Gastrocnemius medialis (tissue), 4 donors: ENCODE measurements around the gene ENGASE.

Experiments used
- POLR2A ChIP-seq, 2 donors: fragments of 450-650 bp; IDR thresholded peaks; one replicate each; pipeline ENCODE4 v1.6.1; 2017; ENCODE audit warnings: antibody characterized with exemption in 2 of 2, mild to moderate bottlenecking in 2 of 2, moderate library complexity in 2 of 2
- TF ChIP-seq, protein P1 (sequence below), 5 experiments: fragments of 450-650 bp in 3 of 5; fragments of 200-600 bp in 2 of 5; sonication (generic) in 2 of 5; IDR thresholded peaks in 4 of 5; conservative IDR thresholded peaks in 1 of 5; 1 replicate in 4 of 5; 2 replicates in 1 of 5; pipeline ENCODE4 v1.5.1; 2016 to 2019; ENCODE audit warnings: antibody characterized with exemption in 5 of 5, mild to moderate bottlenecking in 3 of 5, moderate library complexity in 3 of 5

DNA sequence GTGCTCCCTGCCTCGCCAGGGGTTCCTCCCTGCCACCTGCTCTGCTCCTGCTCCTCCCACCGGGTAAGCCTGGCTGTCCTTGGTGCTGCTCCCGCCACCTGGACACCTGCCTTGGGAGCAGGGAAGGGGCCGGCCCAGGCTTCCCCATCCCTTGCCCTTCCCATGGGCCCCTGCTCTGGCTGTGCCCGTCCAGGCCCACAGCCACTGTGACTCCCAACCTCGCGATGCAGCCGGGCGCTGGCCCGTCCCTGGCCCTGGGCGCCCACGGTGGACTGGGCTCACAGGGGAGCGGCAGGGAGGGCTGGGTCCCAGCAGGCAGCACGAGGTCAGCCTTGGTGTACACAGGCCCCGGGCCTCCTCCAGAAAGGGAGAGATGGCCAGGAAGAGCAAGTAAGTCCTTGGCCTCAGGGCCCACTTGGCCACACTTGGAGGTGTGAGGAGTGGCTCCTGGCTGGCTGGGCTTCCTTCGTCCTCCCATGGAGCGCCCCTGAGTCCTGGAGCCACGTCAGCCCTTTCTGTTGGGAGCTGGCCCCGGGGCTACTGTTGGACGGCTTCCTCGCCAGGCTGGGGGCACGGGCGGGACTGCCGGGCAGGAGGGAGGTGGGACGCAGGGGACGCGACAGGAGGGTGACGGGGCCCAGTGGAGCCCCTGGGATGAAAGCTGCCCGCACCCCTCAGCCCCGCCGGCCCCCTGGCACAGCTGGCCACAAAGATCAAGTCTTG lies 15.3 kb downstream of the ENGASE start:
- TF ChIP-seq, protein P1, sequence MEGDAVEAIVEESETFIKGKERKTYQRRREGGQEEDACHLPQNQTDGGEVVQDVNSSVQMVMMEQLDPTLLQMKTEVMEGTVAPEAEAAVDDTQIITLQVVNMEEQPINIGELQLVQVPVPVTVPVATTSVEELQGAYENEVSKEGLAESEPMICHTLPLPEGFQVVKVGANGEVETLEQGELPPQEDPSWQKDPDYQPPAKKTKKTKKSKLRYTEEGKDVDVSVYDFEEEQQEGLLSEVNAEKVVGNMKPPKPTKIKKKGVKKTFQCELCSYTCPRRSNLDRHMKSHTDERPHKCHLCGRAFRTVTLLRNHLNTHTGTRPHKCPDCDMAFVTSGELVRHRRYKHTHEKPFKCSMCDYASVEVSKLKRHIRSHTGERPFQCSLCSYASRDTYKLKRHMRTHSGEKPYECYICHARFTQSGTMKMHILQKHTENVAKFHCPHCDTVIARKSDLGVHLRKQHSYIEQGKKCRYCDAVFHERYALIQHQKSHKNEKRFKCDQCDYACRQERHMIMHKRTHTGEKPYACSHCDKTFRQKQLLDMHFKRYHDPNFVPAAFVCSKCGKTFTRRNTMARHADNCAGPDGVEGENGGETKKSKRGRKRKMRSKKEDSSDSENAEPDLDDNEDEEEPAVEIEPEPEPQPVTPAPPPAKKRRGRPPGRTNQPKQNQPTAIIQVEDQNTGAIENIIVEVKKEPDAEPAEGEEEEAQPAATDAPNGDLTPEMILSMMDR (IDR thresholded peaks at IDR 0.05 in 4 of 5, conservative IDR thresholded peaks at IDR 0.05 in 1 of 5) = no peak
- TF ChIP-seq POLR2A (IDR thresholded peaks at IDR 0.05) = no peak
